ENCODE data around the gene ALDH7A1.

Gene ALDH7A1

GRCh38 chr5:126483156-126483555 lies 111.9 kb downstream of the ALDH7A1 start:
- no peak overlapping the region for H3K4me3 ChIP-seq (ENCODE audit: low read depth, low read length)
- TF ChIP-seq POLR2A (IDR thresholded peaks at IDR 0.05; ENCODE audit: extremely low read depth, insufficient read length) = no peak
- TF ChIP-seq, protein P1, sequence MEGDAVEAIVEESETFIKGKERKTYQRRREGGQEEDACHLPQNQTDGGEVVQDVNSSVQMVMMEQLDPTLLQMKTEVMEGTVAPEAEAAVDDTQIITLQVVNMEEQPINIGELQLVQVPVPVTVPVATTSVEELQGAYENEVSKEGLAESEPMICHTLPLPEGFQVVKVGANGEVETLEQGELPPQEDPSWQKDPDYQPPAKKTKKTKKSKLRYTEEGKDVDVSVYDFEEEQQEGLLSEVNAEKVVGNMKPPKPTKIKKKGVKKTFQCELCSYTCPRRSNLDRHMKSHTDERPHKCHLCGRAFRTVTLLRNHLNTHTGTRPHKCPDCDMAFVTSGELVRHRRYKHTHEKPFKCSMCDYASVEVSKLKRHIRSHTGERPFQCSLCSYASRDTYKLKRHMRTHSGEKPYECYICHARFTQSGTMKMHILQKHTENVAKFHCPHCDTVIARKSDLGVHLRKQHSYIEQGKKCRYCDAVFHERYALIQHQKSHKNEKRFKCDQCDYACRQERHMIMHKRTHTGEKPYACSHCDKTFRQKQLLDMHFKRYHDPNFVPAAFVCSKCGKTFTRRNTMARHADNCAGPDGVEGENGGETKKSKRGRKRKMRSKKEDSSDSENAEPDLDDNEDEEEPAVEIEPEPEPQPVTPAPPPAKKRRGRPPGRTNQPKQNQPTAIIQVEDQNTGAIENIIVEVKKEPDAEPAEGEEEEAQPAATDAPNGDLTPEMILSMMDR (IDR thresholded peaks at IDR 0.05; ENCODE audit: low read depth, low read length) = no peak
- TF ChIP-seq MYC (IDR thresholded peaks at IDR 0.05; ENCODE audit: low read depth, low read length) = no peak
- no peak for TF ChIP-seq MAX (IDR thresholded peaks at IDR 0.05; ENCODE audit: low read depth, low read length)
- DNase-seq (ENCODE audit: low read depth) = no peak

GRCh38 chr5:126482591-126482990 lies 112.4 kb downstream of the ALDH7A1 start:
- DNase-seq (ENCODE audit: low read depth) = no peak
- no peak overlapping the region for H3K4me3 ChIP-seq (ENCODE audit: low read depth, low read length)
- TF ChIP-seq MAX (IDR thresholded peaks at IDR 0.05; ENCODE audit: low read depth, low read length) (no peak), MYC (IDR thresholded peaks at IDR 0.05; ENCODE audit: low read depth, low read length) (no peak), POLR2A (IDR thresholded peaks at IDR 0.05; ENCODE audit: extremely low read depth, insufficient read length) (no peak)
- TF ChIP-seq, protein P1 (IDR thresholded peaks at IDR 0.05; ENCODE audit: low read depth, low read length) = no peak

DNA sequence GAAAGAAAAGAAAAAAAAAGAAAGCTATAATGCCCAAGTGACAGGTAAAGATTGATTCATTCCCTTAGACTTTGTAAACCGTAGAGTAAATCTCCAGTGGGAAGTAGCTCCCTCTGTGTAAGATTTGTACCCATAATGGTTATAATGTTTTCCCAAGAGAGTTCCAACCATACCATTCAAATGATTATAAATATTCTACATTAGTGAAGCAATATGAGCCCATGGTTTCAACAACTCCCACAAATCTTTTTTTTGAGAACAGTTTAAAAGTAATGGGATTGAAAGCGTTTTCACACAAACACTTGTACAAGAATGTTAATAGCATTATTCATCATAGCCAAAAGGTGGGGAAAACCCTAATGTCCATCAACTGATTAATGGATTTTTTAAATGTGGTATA lies 113.8 kb downstream of the ALDH7A1 start:
- no peak overlapping the region for H3K4me3 ChIP-seq (ENCODE audit: low read depth, low read length)
- no peak for DNase-seq (ENCODE audit: low read depth)
- TF ChIP-seq MYC (IDR thresholded peaks at IDR 0.05; ENCODE audit: low read depth, low read length) = no peak
- TF ChIP-seq, protein P1 (IDR thresholded peaks at IDR 0.05; ENCODE audit: low read depth, low read length) = no peak
- no peak for TF ChIP-seq POLR2A (IDR thresholded peaks at IDR 0.05; ENCODE audit: extremely low read depth, insufficient read length)
- TF ChIP-seq MAX (IDR thresholded peaks at IDR 0.05; ENCODE audit: low read depth, low read length) = no peak

All from NB4 (cell line).